Upper lobe of left lung (tissue), 4 donors: ENCODE results near the gene ZFHX3.

Experiments
- CTCF ChIP-seq, 6 experiments: fragments of 450-650 bp in 4 of 6; fragments of 200-600 bp in 2 of 6; sonication (generic) in 2 of 6; IDR thresholded peaks; one replicate each; pipeline ENCODE4 v1.5.1; 2016 to 2019; ENCODE audit warnings: antibody characterized with exemption in 6 of 6
- EP300 ChIP-seq, 4 donors: sonication (generic); formaldehyde crosslinking; IDR thresholded peaks; one replicate each; pipeline ENCODE4 v1.5.1; 2017; ENCODE audit warnings: antibody characterized with exemption in 4 of 4, control low read depth in 2 of 4
- POLR2A ChIP-seq, 4 donors: fragments of 450-650 bp; IDR thresholded peaks; one replicate each; pipeline ENCODE4 v1.5.1; 2016 to 2017; ENCODE audit warnings: antibody characterized with exemption in 4 of 4, mild to moderate bottlenecking in 2 of 4
- POLR2AphosphoS5 ChIP-seq, 2 donors: sonication (generic); formaldehyde crosslinking; IDR thresholded peaks; one replicate each; pipeline ENCODE4 v1.5.1; 2017; ENCODE audit warnings: antibody characterized with exemption in 2 of 2

- TF ChIP-seq POLR2AphosphoS5 (IDR thresholded peaks at IDR 0.05) (no peak), CTCF (IDR thresholded peaks at IDR 0.05) (no peak), POLR2A (IDR thresholded peaks at IDR 0.05) (no peak), EP300 (IDR thresholded peaks at IDR 0.05) (no peak)
Observed at GRCh38 chr16:72837846-72838585, 209.9 kb downstream of the ZFHX3 start.
